Hepatocyte (in vitro differentiated cells): Measurements from ENCODE around the gene TOR3A.

Experiments
- EZH2 ChIP-seq: fragments of 200-600 bp; sonication (generic); IDR thresholded peaks from 2 replicates; pipeline ENCODE4 v1.6.1; 2016; ENCODE audit warnings: antibody characterized with exemption, mild to moderate bottlenecking, borderline replicate concordance
- EZH2phosphoT487 ChIP-seq: fragments of 200-600 bp; sonication (generic); IDR thresholded peaks from one replicate; pipeline ENCODE4 v1.6.1; 2018; ENCODE audit warnings: antibody characterized with exemption, mild to moderate bottlenecking, low read depth, moderate library complexity; ENCODE audit not compliant: unreplicated experiment, severe bottlenecking
- TF ChIP-seq, protein P1 (sequence below): fragments of 200-600 bp; sonication (generic); IDR thresholded peaks from 2 replicates; pipeline ENCODE4 v1.5.1; 2016; ENCODE audit warnings: antibody characterized with exemption, mild to moderate bottlenecking; ENCODE audit not compliant: poor library complexity

DNA sequence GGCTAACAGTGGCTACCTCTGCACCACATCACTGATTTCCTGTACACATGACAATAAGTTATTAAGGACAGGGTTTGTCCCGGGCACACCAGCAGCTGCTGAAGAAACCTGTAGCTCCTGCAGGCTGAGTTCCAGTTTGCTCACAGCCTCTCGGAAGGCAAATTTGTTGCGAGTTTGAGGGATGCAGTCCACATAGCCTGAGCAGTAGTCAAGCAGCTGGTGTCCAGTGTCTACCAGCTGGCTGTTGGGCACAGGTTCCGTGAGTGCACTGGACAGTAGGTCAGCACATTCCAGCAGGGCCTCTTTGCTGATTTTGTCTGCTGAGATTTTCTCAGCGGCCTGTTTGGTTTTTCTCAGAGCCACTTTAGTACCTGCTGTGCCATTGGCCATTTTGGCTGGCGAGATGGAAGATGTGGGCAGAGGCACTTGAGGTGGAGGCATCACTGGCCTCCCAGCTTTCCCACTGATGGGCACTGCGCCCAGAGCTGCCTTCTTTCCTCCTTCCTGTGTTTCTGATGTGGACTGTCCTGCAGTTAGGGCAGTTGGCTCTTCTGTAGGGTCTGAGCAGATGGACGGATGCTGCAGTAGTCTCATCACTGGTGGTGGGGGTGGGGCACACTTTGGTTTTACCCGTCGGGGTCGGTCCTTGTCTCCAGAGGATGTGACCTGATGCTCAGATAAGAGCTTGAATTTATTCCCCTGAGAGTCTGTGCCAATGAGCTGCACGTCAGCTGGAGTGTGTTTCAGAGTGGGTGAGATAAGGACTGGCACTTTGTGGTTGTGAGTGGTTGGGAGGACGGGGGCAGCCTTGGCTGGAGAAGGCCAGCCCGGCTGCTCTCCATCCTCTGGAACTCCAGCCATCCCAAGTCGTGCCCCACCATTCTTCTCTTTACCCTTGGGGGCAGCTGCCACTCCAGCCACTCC, 26.1 kb downstream of the TOR3A start:
- TF ChIP-seq, protein P1, sequence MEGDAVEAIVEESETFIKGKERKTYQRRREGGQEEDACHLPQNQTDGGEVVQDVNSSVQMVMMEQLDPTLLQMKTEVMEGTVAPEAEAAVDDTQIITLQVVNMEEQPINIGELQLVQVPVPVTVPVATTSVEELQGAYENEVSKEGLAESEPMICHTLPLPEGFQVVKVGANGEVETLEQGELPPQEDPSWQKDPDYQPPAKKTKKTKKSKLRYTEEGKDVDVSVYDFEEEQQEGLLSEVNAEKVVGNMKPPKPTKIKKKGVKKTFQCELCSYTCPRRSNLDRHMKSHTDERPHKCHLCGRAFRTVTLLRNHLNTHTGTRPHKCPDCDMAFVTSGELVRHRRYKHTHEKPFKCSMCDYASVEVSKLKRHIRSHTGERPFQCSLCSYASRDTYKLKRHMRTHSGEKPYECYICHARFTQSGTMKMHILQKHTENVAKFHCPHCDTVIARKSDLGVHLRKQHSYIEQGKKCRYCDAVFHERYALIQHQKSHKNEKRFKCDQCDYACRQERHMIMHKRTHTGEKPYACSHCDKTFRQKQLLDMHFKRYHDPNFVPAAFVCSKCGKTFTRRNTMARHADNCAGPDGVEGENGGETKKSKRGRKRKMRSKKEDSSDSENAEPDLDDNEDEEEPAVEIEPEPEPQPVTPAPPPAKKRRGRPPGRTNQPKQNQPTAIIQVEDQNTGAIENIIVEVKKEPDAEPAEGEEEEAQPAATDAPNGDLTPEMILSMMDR, result no peak
- TF ChIP-seq EZH2 (no peak), EZH2phosphoT487 (no peak)
